Right lobe of liver (tissue), 4 donors: ENCODE data around the gene PEX16.

Source experiments
- POLR2A ChIP-seq: fragments of 450-650 bp; IDR thresholded peaks from one replicate; pipeline ENCODE4 v1.6.1; 2017; ENCODE audit warnings: antibody characterized with exemption, mild to moderate bottlenecking
- TF ChIP-seq, protein P1 (sequence below), 4 donors: fragments of 200-600 bp in 3 of 4; fragments of 450-650 bp in 1 of 4; IDR thresholded peaks; one replicate each; pipeline versions ENCODE4 v1.5.1 to v1.8.0; 2016 to 2022; ENCODE audit warnings: antibody characterized with exemption in 4 of 4, mild to moderate bottlenecking in 2 of 4
- donor health status: DM: no; HTN: no; CAD: no.
- donor health status: DM: no; HTN: no; CAD: no.
- donor health status: DM: no; HTN: yes; CAD: no.

GRCh38 chr11:45937916-45938315 is 20.2 kb upstream of the PEX16 start:
- TF ChIP-seq, protein P1, sequence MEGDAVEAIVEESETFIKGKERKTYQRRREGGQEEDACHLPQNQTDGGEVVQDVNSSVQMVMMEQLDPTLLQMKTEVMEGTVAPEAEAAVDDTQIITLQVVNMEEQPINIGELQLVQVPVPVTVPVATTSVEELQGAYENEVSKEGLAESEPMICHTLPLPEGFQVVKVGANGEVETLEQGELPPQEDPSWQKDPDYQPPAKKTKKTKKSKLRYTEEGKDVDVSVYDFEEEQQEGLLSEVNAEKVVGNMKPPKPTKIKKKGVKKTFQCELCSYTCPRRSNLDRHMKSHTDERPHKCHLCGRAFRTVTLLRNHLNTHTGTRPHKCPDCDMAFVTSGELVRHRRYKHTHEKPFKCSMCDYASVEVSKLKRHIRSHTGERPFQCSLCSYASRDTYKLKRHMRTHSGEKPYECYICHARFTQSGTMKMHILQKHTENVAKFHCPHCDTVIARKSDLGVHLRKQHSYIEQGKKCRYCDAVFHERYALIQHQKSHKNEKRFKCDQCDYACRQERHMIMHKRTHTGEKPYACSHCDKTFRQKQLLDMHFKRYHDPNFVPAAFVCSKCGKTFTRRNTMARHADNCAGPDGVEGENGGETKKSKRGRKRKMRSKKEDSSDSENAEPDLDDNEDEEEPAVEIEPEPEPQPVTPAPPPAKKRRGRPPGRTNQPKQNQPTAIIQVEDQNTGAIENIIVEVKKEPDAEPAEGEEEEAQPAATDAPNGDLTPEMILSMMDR (IDR thresholded peaks at IDR 0.05) = no peak
- TF ChIP-seq POLR2A = no peak
